ENCODE measurements around the gene STUB1. TPM values are rescaled to one million over a fixed set of nuclear protein-coding genes. Genes with fewer than 3 reads are reported as not detected.

Gene STUB1
- total and polyA plus RNA-seq, 5 donors from 2014 or later, result 63.2 to 142 (median 129) TPM

- no peaks in the 10 kb centered on the region for H3K36me3 ChIP-seq (ENCODE audit: control insufficient read depth, insufficient read depth, low read length)
- no peak overlapping the region for H3K27ac Mint-ChIP-seq
- H3K27me3 ChIP-seq (ENCODE audit: control insufficient read depth, insufficient read depth, low read length), result no peaks in the 10 kb centered on the region
- H3K9me3 Mint-ChIP-seq, result no peaks in the 10 kb centered on the region
- H3K4me3 ChIP-seq (ENCODE audit: low read depth, low read length), result no peak overlapping the region
- H3K27me3 Mint-ChIP-seq, result no peaks in the 10 kb centered on the region
- peaks cover 0 to 35% (median 3%) of the 10 kb centered on the region in 4 donors for H3K4me1 Mint-ChIP-seq
- H3K36me3 Mint-ChIP-seq, result no peaks in the 10 kb centered on the region
- peaks cover 32% of the 10 kb centered on the region for H3K4me1 ChIP-seq (ENCODE audit: control insufficient read depth, insufficient read depth, low read length, poor library complexity, severe bottlenecking)
- DNase-seq (no peak), ATAC-seq (ENCODE audit: low read depth in 2 of 2) (no peak)
- peak overlapping the region; percentile 91 for H3K27ac ChIP-seq (ENCODE audit: insufficient read depth, low read length, poor library complexity, severe bottlenecking)
- H3K9me3 ChIP-seq (ENCODE audit: control insufficient read depth in 2 of 2, low read length in 2 of 2), result no peaks in the 10 kb centered on the region
- peak overlapping the region in 1 of 4 donors; percentile 16 for H3K4me3 Mint-ChIP-seq
Observed at GRCh38 chr16:647173-647902, 32.9 kb upstream of the STUB1 start.

GRCh38 chr16:648071-648780 lies 32.0 kb upstream of the STUB1 start:
- Histone ChIP-seq H3K27ac (ENCODE audit: insufficient read depth, low read length, poor library complexity, severe bottlenecking) (peak overlapping the region; percentile 91), H3K9me3 (ENCODE audit: control insufficient read depth in 2 of 2, low read length in 2 of 2) (no peaks in the 10 kb centered on the region), H3K36me3 (ENCODE audit: control insufficient read depth, insufficient read depth, low read length) (no peaks in the 10 kb centered on the region), H3K27me3 (ENCODE audit: control insufficient read depth, insufficient read depth, low read length) (no peaks in the 10 kb centered on the region), H3K4me3 (ENCODE audit: low read depth, low read length) (peak overlapping the region; percentile 61), H3K4me1 (ENCODE audit: control insufficient read depth, insufficient read depth, low read length, poor library complexity, severe bottlenecking) (peaks cover 23% of the 10 kb centered on the region)
- H3K4me1 Mint-ChIP-seq, result peaks cover 0 to 31% (median 3%) of the 10 kb centered on the region in 4 donors
- peak overlapping the region in 2 of 3 donors; percentile 54 to 71 for H3K27ac Mint-ChIP-seq
- DNase-seq (peak in 2 of 3 donors; percentile 28 to 35), ATAC-seq (ENCODE audit: low read depth in 2 of 2) (no peak)
- no peaks in the 10 kb centered on the region for H3K9me3 Mint-ChIP-seq
- peak overlapping the region; percentile 47 to 80 (median 76) for H3K4me3 Mint-ChIP-seq
- H3K36me3 Mint-ChIP-seq, result no peaks in the 10 kb centered on the region
- H3K27me3 Mint-ChIP-seq, result no peaks in the 10 kb centered on the region

GRCh38 chr16:648781-649589 lies 31.2 kb upstream of the STUB1 start, which contains the start of gene WDR90:
Gene WDR90 (plus strand): TSS chr16:649365. CDS start chr16:649417, 52 bp downstream.
- Mint-ChIP-seq H3K36me3 (no peaks in the 10 kb centered on the region), H3K4me3 (peak within 1 kb of the TSS; percentile 78 to 89 (median 84)), H3K9me3 (no peaks in the 10 kb centered on the region), H3K27me3 (no peaks in the 10 kb centered on the region), H3K27ac (peak within 1 kb of the TSS; percentile 54 to 71 (median 69)), H3K4me1 (peaks cover 0 to 26% (median 3%) of the 10 kb centered on the region in 4 donors)
- DNase-seq (peak; percentile 90 to 93 (median 93)), ATAC-seq (ENCODE audit: low read depth in 2 of 2) (peak; percentile 94 to 96)
- no peaks in the 10 kb centered on the region for H3K27me3 ChIP-seq (ENCODE audit: control insufficient read depth, insufficient read depth, low read length)
- no peaks in the 10 kb centered on the region for H3K9me3 ChIP-seq (ENCODE audit: control insufficient read depth in 2 of 2, low read length in 2 of 2)
- H3K27ac ChIP-seq (ENCODE audit: insufficient read depth, low read length, poor library complexity, severe bottlenecking), result peak within 1 kb of the TSS; percentile 91
- peaks cover 23% of the 10 kb centered on the region for H3K4me1 ChIP-seq (ENCODE audit: control insufficient read depth, insufficient read depth, low read length, poor library complexity, severe bottlenecking)
- no peaks in the 10 kb centered on the region for H3K36me3 ChIP-seq (ENCODE audit: control insufficient read depth, insufficient read depth, low read length)
- H3K4me3 ChIP-seq (ENCODE audit: low read depth, low read length), result peak within 1 kb of the TSS; percentile 61

GRCh38 chr16:649631-650030 lies 30.6 kb upstream of the STUB1 start:
- Histone ChIP-seq H3K36me3 (ENCODE audit: control insufficient read depth, insufficient read depth, low read length) (no peaks in the 10 kb centered on the region), H3K4me3 (ENCODE audit: low read depth, low read length) (no peak overlapping the region), H3K27me3 (ENCODE audit: control insufficient read depth, insufficient read depth, low read length) (no peaks in the 10 kb centered on the region), H3K27ac (ENCODE audit: insufficient read depth, low read length, poor library complexity, severe bottlenecking) (peak overlapping the region; percentile 91), H3K4me1 (ENCODE audit: control insufficient read depth, insufficient read depth, low read length, poor library complexity, severe bottlenecking) (peaks cover 23% of the 10 kb centered on the region), H3K9me3 (ENCODE audit: control insufficient read depth in 2 of 2, low read length in 2 of 2) (no peaks in the 10 kb centered on the region)
- Mint-ChIP-seq H3K4me3 (peak overlapping the region in 3 of 4 donors; percentile 58 to 73 (median 69)), H3K27me3 (no peaks in the 10 kb centered on the region), H3K9me3 (no peaks in the 10 kb centered on the region), H3K36me3 (no peaks in the 10 kb centered on the region), H3K4me1 (peaks cover 0 to 21% (median 3%) of the 10 kb centered on the region in 4 donors), H3K27ac (peak overlapping the region in 1 of 3 donors; percentile 7)
- DNase-seq (peak in 1 of 3 donors; percentile 16), ATAC-seq (ENCODE audit: low read depth in 2 of 2) (no peak)

GRCh38 chr16:651844-652243 lies 28.4 kb upstream of the STUB1 start:
- no peaks in the 10 kb centered on the region for H3K9me3 ChIP-seq (ENCODE audit: control insufficient read depth in 2 of 2, low read length in 2 of 2)
- no peak overlapping the region for H3K27ac ChIP-seq (ENCODE audit: insufficient read depth, low read length, poor library complexity, severe bottlenecking)
- no peak for DNase-seq
- H3K36me3 Mint-ChIP-seq, result no peaks in the 10 kb centered on the region
- H3K27ac Mint-ChIP-seq, result no peak overlapping the region
- H3K4me3 ChIP-seq (ENCODE audit: low read depth, low read length), result no peak overlapping the region
- no peaks in the 10 kb centered on the region for H3K27me3 Mint-ChIP-seq
- no peaks in the 10 kb centered on the region for H3K36me3 ChIP-seq (ENCODE audit: control insufficient read depth, insufficient read depth, low read length)
- no peak overlapping the region for H3K4me3 Mint-ChIP-seq
- peaks cover 0 to 15% (median 3%) of the 10 kb centered on the region in 4 donors for H3K4me1 Mint-ChIP-seq
- no peak for ATAC-seq (ENCODE audit: low read depth in 2 of 2)
- H3K27me3 ChIP-seq (ENCODE audit: control insufficient read depth, insufficient read depth, low read length), result no peaks in the 10 kb centered on the region
- peaks cover 23% of the 10 kb centered on the region for H3K4me1 ChIP-seq (ENCODE audit: control insufficient read depth, insufficient read depth, low read length, poor library complexity, severe bottlenecking)
- H3K9me3 Mint-ChIP-seq, result no peaks in the 10 kb centered on the region

- ATAC-seq (ENCODE audit: low read depth in 2 of 2) (no peak), DNase-seq (no peak)
- Mint-ChIP-seq H3K27me3 (no peaks in the 10 kb centered on the region), H3K9me3 (no peaks in the 10 kb centered on the region), H3K36me3 (no peaks in the 10 kb centered on the region), H3K4me3 (no peak overlapping the region), H3K27ac (no peak overlapping the region), H3K4me1 (peaks cover 0 to 14% (median 3%) of the 10 kb centered on the region in 4 donors)
- no peaks in the 10 kb centered on the region for H3K36me3 ChIP-seq (ENCODE audit: control insufficient read depth, insufficient read depth, low read length)
- no peak overlapping the region for H3K27ac ChIP-seq (ENCODE audit: insufficient read depth, low read length, poor library complexity, severe bottlenecking)
- H3K4me3 ChIP-seq (ENCODE audit: low read depth, low read length), result no peak overlapping the region
- no peaks in the 10 kb centered on the region for H3K27me3 ChIP-seq (ENCODE audit: control insufficient read depth, insufficient read depth, low read length)
- no peaks in the 10 kb centered on the region for H3K9me3 ChIP-seq (ENCODE audit: control insufficient read depth in 2 of 2, low read length in 2 of 2)
- H3K4me1 ChIP-seq (ENCODE audit: control insufficient read depth, insufficient read depth, low read length, poor library complexity, severe bottlenecking), result peaks cover 21% of the 10 kb centered on the region
Observed at GRCh38 chr16:652454-653305, 27.5 kb upstream of the STUB1 start.

GRCh38 chr16:654034-654433 lies 26.2 kb upstream of the STUB1 start:
- Mint-ChIP-seq H3K27me3 (no peaks in the 10 kb centered on the region), H3K4me3 (peak overlapping the region in 1 of 4 donors; percentile 19), H3K27ac (no peak overlapping the region), H3K4me1 (peaks cover 0 to 6% (median 0%) of the 10 kb centered on the region in 4 donors), H3K9me3 (no peaks in the 10 kb centered on the region), H3K36me3 (no peaks in the 10 kb centered on the region)
- Histone ChIP-seq H3K36me3 (ENCODE audit: control insufficient read depth, insufficient read depth, low read length) (no peaks in the 10 kb centered on the region), H3K4me3 (ENCODE audit: low read depth, low read length) (no peak overlapping the region), H3K27me3 (ENCODE audit: control insufficient read depth, insufficient read depth, low read length) (no peaks in the 10 kb centered on the region), H3K27ac (ENCODE audit: insufficient read depth, low read length, poor library complexity, severe bottlenecking) (no peak overlapping the region), H3K9me3 (ENCODE audit: control insufficient read depth in 2 of 2, low read length in 2 of 2) (no peaks in the 10 kb centered on the region), H3K4me1 (ENCODE audit: control insufficient read depth, insufficient read depth, low read length, poor library complexity, severe bottlenecking) (peaks cover 8% of the 10 kb centered on the region)
- no peak for DNase-seq
- no peak for ATAC-seq (ENCODE audit: low read depth in 2 of 2)

All from CD4-positive, CD25-positive, alpha-beta regulatory T cell (primary cell).